ENCODE data around the gene ISG20.

ISG20 gene

DNA sequence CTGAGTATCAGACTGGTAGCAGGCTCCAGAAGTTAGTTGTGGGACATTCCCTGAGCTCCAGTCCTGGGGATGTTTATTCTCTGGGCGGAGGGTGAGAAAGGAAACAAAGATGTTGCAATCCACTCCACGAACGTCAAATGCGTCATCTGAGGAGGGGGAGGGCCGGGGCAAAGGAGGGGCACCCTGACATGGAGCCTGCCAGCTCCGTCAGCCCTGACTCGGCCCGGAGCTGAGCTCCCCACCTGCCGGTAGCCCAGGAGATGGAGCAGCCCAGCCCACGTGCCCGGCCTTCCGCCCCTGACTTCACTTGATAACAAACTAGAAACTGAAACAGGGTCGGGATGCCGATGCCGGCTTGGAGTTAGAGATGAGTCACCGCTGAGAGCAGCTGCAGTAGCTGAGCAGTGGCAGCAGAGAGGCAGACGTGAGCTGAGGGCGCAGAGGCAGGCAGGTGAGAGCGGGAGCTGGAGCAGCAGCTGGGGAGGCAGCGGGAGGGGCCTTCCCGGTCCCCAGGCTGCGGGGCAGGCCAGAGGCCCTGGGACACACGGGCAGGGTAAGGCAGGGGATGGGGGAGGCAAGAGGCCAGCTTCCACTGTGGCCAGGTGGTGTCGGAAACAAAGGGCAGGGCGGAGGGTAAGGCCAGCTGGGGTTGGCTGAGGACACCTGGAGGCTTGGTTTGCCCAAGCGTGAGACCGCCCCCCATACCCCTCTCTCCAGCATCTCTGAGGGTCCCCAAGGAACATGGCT lies at the start of gene ISG20:
Gene ISG20 (plus strand): TSS at position 391 of the 747 bp plus-strand sequence. CDS start 351 bp downstream, at position 742.
- DNase-seq = peak; percentile 86

DNA sequence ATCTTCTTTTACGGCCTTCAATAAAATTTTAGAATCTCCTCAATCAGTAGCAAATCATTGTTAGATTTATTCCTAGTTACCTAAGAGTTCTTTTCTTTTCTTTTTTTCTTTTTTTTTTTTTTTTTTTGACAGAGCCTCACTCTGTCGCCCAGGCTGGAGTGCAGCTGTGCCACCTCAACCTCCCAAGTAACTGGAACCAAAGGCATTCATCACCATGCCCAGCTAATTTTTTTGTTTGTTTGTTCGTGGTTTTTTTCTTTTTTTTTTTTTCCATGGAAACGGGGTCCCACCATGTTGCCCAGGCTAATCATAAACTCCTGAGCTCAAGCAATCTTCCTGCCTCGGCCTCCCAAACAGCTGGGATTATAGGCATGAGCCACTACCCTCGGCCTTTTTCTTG lies 48.1 kb upstream of the ISG20 start:
- no peak for DNase-seq

DNA sequence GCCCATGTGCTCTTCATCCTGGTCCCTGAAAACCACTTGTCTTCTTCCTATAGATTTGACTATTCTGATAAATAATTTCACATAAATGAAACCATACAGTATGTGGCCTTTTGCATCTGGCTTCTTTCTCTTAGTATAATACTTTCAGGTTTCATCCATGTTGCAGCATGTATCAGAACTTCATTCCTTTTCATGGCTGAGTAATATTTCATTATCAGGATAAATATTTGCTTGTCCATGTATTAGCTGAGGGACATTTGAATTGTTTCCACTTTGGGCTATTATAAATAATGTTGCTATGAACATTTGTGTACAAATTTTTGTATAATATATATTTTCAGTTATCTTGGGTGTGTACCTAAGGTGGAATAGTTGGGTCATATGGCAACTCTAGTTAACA lies 47.4 kb upstream of the ISG20 start:
- DNase-seq = no peak

DNA sequence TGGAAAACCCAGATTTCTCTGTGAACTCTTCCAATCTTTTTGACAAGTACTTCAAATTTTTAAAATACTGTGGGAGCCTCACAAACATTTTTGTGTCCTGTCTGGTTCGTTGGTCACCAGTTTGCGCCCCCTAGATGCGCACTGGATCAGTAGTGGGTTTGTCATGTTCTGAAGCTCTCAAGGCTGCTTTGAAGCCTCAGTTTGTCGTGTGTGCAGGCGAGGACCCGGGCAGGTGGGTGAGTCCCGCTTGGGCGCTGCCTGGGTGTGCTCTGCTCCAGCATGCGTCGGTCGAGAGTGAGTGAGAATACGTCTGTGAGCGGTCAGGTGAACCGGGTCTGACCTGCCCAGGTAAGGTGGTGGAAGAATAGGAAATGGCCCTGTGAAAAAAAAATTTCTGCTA lies 34.9 kb upstream of the ISG20 start:
- no peak for DNase-seq

DNA sequence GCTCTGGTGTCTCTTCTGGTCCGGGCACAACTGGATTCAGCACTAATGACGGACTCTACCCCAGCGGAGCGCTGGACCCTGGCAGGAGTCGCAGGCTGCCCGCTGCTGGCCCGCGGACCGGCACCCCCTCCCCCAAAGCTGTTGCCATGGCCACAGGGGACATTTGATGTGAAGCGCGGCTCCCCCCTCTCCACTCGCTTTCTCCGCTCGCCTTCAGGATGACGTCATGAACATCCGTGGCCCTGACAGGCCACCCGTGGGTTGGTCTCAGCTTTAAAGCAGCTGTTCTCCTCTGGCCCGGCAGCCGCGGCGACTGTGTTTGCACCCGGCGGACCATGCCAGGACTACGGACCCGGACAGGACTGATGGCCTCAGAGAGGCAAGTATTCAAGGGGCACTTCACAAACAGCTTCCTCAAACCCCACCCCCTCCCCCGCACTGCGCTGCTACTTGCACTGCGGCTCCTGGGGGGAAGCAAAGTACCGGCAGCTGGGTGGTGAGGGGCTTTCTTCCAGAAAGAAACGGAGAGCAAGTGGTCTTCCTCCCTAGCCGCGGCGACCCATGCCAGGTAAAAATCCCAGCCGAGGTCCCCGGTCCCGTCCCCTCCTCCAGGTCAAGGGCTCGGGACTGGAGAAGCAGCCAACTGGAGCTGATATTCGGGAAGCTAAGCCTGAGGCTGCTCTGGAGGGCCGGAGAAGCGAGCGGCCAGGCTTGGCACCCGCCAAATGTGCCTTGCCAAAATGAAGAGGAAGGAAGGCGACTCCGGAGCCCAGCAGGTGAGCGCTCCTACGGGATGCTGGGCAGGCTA lies 34.2 kb upstream of the ISG20 start:
- peak; percentile 15 for DNase-seq

DNA sequence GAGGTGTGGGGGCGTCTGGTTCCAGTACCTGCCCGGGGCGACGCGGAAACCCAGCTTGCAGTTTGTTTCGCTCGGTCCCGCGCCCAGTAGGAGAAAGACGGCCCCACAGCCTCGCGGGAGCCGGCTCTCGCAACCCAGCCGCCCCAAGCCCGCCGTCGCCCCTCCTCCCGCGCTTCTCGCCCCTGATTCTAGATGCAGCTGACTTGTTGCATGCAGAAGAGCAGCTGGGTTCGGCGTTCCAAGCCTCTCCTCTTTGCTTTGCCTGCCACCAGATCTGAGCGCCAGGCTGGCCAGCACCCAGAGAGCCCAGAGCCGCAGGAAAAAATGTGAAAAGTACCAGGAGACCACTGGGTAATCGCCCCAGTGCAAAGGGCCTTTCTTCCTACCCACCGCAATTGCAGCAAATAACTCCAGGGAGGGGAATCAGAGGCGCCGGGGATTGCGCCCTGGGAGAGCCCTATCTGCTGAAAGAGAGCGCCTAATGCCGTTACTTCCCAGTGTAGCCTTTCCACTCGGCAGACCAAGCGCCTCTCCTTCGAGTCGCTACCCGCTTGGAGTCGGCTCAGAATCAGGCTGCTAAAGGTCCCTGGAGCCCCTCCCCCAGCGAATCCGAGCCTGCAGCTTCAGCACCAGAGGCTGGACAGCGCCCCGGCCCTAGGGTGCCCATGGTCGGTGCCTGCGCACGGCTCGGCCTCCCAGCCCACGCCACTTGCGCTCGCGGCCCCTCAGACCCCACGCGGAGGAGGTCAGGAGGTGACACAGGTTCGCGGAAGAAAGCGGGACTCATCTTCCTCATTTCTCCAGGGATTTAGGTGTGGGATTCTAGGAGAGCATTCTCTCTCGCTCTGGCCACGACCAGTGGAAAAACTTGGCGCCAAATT lies 33.4 kb upstream of the ISG20 start:
- DNase-seq = peak; percentile 17

DNA sequence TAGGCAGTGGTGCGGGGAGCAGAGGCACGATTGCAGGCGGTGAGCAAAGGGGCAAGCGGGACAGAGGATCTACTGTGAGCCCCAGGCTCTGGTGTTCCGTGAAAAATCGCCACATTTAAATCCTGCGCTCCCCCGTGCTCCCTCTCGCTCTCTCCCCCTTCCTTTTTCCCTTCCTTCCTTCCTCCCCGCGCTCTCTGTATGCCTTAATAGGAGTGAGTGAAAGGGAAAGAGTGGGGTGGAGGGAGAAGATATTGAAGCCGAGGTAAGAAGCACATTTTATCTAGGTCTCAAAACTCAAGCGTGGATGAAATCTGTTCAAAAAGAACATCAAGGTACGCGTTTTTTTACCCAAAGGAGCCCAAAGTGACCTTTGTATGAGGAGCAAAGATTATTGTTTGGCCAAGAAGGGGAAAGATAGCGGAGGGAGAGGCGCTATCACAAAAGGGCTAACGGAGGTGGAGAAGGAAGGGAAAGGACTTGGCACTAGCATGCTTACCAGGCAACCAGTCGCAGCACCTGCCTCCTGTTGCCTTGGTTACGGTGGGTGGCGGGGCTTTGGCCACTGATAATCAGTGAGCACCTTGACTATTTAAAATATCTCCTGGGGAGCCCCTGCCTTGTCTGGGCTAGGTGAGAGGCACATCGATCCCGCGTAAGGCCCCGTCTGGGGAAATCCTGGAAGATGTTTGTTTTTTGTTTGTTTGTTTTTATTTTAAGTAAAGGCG lies 32.6 kb upstream of the ISG20 start:
- DNase-seq = peak; percentile 62

DNA sequence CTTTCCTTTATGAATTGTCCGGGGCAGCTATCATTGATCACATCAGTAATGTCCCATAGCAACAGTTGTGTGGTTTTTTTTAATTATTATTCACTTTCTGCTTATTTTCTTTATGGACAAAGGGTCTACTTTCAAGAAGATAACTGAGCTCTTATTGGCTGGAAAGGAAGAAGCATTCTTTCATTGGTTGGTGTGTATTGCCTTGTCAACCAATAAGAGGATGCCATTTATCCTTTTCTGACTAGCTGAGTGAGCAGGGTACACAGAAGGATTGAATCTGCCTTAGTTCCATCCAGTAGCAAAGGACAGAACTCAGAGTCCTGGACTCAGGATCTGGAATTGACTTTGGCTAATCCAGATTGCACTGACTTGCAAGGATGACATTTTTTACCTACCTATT lies 30.9 kb upstream of the ISG20 start:
- DNase-seq = peak; percentile 50

DNA sequence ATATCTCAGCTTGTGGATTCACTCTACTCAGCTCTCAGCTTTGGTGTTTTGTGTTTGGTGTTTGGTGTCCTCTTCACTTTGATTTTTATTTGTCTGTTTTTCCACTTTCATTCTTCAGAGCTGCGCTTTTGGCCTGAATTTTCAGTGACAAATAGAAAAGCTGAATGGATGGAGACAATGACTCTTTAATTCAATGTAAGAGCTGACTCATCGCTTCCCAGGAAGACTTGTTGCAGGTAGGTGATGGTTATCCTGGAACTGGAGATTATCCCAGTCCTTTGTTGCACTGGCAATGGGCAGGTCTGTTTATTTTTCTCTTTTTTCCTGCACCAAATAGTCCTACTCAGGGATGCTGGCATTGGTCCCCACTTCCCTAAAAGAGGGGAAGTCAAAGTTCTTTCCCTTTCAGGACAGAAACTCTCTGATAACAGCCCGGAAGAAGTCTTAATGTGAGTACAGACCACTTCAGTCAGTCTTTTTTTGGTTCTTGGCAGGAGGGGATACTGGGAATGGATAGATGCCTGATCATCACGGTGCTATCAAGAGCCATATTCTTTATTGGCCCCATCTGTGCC lies 30.1 kb upstream of the ISG20 start:
- DNase-seq = no peak

DNA sequence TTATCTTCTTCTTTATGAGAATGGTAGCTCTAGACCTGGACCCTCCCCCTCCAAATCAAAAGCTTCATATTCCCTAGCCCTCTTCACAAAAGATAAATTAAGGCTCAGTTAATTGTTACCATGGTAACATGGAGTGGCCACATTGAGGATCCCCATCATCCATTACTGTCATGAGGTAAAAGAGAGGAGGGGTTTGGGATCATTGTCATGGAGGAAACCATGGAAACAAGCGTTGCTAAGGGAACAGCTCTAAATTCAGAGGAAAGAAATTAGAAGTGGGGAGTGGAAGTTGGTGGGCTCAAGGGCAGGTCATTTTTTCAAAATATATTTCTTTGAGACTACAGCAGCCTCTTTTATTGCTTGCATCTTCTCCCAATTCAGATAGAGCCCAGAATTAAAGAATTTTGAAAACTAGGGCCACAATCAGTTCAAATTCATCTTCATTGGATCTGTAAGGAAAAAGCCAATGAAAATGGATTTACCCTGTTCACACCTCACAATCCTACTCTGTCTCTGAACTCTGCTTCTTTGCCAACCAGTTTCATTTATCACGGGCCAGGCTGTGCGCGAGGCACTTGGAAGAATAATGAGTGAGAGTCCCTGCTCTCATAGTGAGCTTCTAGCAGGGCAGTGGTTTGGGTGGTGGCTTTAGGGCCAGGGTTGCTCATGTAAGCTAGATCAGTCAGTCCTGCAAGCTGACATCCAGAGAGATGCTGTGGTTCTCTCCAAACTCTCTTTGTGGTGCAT lies 29.3 kb upstream of the ISG20 start:
- no peak for DNase-seq

DNA sequence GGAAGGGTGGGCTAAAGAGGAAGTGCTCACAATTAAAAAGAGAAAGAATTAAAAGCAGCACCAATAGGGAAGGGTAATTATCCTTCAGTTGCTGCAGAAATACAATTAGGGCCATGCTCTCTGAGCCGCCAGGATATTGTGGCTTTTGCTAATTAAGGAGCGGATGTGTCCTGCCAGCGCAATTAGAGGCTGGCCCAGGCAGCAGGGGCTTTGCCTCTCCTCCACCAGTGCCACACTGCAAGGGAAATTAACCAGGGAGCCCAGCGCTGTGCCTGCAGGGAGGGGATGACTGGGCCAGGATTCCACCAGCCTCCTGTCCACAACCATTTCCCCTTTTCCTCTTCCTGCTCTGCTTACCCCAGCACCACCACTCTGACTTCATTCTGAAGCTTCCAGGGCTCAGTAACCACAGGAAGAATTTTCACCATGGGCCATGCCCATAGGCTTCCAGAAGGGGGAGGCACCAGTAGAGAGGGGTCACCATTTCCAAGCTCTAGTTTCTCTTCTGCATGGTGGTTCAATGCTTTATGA lies 28.1 kb upstream of the ISG20 start:
- peak; percentile 10 for DNase-seq

DNA sequence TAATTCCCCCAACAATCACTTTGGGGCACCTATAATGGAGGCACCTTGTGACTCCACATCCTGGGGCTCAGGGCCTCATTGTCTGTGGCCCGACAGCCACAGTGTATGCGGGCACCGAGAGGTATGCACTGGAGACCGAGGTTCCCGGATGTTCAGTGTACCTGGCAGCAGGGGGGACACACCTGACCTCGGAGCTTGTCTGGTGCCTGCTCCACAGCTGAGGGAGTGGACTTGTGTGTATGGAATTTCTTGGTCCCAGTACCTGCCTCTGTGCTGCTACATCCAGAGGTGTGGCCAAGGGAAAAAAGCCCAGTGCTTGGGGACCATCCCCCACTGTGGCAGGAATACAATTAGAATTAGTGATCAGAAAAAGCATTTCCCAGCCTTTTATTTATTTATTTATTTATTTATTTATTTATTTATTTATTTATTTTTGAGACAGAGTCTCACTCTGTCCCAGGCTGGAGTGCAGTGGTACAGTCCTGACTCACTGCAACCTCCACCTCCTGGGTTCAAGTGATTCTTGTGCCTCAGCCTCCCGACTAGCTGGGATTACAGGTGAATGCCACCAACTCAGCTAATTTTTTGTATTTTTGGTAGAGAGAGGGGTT lies 26.5 kb upstream of the ISG20 start:
- DNase-seq = no peak

DNA sequence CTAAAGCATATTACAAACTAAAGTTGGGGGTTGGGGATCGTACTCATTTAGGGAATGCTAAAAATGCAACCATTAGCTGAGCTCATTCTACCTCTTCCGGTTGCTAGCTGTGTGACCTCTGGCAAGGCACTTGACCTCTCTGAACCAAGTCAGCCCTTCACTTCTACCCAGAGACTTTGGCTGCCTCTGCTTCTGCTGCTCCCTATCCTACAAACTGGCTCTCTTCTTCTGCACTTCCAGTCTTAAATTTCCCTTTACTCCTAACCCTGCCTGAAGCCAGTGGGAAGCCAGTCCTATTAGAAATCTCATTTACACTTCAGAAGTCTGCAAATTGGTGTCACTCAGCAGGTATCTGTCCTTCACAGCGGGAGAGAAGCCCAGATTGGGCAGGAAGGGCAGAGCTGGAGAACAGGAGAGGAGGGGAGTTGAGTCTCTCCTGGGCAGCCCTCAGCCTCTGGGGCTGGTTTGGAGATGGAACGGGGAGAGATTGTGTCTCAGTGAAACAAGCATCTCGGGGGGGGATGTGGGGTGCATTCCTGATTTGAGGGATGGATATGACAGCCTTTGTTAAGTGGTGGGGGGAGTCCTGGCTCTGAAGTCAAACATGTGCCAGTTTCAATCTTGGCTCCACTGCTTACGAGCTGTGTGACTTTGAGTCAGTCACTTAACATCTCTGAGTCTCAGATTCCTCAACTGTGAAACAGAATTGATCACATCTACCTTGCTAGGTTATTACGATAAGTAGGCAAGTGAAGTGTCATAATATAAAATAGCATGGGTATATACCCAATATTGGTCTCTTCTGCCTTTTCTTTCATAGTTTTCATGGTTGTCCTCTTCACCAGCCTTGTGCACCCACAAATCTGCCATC lies 25.5 kb upstream of the ISG20 start:
- DNase-seq = no peak

DNA sequence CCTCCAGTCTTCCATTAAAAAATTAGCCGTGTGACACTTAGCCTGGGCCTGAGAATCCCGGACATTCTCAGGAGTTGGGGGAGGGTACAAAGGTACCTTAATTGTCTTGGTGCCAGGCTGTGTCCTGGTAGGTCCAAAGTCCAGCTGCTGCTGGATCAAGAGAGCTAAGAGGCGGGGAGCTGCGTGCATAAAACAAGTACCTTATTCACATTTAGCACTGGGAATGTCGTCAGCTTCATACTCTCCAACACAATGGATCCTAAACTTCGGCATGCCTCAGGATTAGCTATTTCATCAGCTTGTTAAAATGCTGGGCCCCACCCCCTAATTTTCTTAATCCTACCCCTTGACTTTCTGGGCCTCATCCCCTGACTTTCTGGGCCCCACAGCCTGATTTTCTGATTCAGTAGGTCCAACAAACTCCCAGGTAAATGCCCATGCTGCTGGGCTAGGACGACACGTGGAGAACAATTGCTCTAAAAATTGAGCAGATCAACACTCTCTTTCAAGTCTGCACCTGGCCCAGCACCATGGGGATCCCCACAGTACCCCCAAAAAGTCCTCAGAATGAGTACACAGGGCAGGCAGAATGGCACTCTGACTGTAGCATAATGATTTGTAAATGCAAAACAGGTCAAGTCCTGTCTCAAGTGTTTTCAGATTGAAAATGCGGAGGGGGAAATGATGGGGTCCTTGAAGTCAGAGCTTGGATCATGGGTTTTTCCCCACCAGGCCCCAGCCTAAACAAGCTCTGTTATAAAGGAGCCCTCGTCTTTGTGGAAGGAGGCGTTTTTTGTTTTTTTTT lies 23.3 kb upstream of the ISG20 start:
- DNase-seq = no peak

DNA sequence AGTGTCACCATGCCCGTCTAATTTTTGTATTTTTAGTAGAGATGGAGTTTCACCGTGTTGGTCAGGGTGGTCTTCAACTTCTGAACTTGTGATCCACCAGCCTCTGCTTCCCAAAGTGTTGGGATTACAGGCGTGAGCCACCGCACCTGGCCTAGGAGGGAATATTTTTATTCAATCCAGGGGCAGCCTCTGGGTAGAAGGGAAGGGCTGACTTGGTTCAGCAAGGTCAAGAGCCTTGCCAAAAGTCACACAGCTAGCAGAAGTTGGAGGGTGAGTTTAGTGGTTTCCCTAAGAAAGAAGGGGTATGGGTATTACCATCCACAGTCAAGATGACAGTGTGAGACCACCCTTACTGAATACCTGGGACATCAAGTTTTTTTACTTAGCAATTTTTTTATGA lies 22.6 kb upstream of the ISG20 start:
- no peak for DNase-seq

DNA sequence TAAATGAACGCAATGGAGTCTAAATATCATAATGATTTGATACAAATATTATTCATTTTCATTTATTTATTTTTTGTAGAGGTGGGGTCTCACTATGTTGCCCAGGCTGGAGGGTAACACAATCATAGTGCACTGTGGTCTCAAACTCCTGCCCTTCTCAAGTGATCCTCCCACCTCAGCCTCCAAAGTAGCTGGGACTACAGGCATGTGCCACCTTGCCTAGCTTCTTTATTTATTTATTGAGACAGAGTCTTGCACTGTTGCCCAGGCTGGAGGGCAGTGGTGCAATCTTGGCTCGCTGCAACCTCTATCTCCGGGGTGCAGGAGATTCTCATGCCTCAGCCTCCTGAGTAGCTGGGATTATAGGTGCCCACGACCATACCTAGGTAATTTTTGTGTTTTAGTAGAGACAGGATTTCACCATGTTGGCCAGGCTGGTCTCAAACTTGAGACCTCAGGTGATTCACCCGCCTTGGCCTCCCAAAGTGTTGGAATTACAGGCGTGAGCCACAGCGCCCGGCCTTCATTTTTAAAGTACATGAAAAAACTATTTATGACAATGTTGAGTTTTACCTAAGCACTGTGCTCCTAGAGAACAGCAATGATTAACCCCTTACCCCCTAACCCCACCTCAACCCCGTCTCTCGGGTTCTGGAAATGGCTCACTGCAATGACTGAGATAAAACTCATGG lies 21.6 kb upstream of the ISG20 start:
- no peak for DNase-seq

DNA sequence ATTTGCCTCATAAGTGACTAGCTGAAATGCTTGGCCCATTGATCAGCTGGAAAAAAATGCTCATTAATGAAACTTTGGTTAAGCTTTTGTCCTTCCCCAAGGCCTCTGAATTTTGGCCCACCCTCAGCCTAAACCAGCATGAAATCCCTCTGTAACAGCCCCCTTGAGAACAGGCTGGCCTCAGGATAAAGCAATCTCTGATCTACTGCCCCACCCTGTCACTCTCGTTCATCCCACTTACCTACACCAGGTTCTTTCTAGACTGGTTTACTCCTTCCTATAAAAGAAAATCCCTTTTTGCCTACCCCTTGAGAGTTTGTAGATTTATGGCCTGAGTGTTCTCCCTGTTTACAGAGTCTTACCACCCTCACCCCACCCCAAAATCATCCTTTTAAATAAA lies 21.0 kb upstream of the ISG20 start:
- DNase-seq = no peak

DNA sequence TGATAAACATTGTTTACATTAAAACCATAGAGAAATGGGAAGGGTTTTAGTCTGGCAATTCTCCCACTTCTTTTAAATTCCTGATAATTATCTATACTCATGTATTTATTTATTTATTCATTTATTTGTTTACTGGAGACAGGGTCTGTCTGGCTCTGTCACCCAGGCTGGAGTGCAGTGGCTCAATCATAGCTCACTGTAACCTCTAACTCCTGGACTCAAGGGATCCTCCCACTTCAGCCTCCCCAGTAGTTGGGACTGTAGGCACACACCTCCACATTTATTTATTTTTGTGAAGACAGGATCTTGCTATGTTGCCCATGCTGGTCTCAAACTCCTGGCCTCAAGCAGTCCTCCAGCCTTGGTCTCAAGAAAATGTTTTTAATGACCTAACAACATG lies 20.1 kb upstream of the ISG20 start:
- no peak for DNase-seq

Measured in NCI-H1436 (cell line).